HL-60 (cell line): ENCODE measurements around the gene KCNE4.

Experiments
- DNase-seq, 2 experiments: peaks; one replicate each; pipeline ENCODE4 v3.0.0-alpha.2; 2010 to 2020; ENCODE audit warnings: low read depth in 1 of 2, low spot score in 1 of 2
- H3K27ac ChIP-seq: fragments of 250-450 bp; sonication (Bioruptor Pico); replicated peaks from 2 replicates; pipeline ENCODE4 v1.5.1; 2020; ENCODE audit warnings: mild to moderate bottlenecking, moderate library complexity
- H3K27me3 ChIP-seq: fragments of 250-450 bp; sonication (Bioruptor Pico); 2 replicates; pipeline ENCODE4 v1.5.1; 2021; ENCODE audit warnings: mild to moderate bottlenecking, moderate library complexity; ENCODE audit not compliant: insufficient read depth, poor library complexity, severe bottlenecking
- H3K4me3 ChIP-seq: replicated peaks from 2 replicates; pipeline ENCODE4 v1.5.1; 2011; ENCODE audit warnings: mild to moderate bottlenecking, control low read depth, low read length; ENCODE audit not compliant: insufficient read depth
- CTCF ChIP-seq: IDR thresholded peaks from one replicate; pipeline ENCODE4 v1.5.1; 2011; ENCODE audit warnings: low read length, control low read depth, inconsistent platforms; ENCODE audit not compliant: insufficient read depth
- GABPA ChIP-seq: IDR thresholded peaks from 2 replicates; pipeline ENCODE4 v1.6.1; 2012; ENCODE audit warnings: low read depth
- POLR2AphosphoS5 ChIP-seq: IDR thresholded peaks from 2 replicates; pipeline ENCODE4 v1.6.1; 2012; ENCODE audit warnings: low read depth
- REST ChIP-seq: IDR thresholded peaks from 2 replicates; pipeline ENCODE4 v1.6.1; 2012; ENCODE audit warnings: low read depth; ENCODE audit not compliant: insufficient replicate concordance
- SPI1 ChIP-seq: IDR thresholded peaks from 2 replicates; pipeline ENCODE4 v1.6.1; 2012; ENCODE audit warnings: low read depth, mild to moderate bottlenecking, borderline replicate concordance
- long read RNA-seq: library from polyadenylated mRNA; unstranded; transcript quantifications from one replicate; pipeline ENCODE4 v2.0.0, GENCODE V29; 2020

KCNE4 gene
- long read RNA-seq, result 0 reads

GRCh38 chr2:223051693-223052289 is at the start of gene KCNE4:
Gene KCNE4, plus strand, starts transcription at chr2:223052190. Its CDS starts 641 bp downstream, at chr2:223052831.
- Histone ChIP-seq H3K27me3 (no peaks in the 10 kb centered on the region), H3K4me3 (no peak within 1 kb of the TSS), H3K27ac (no peak within 1 kb of the TSS)
- TF ChIP-seq REST (no peak), POLR2AphosphoS5 (no peak), SPI1 (no peak), CTCF (no peak), GABPA (no peak)
- DNase-seq, result no peak

- no peaks in the 10 kb centered on the region for H3K27me3 ChIP-seq
- no peak overlapping the region for H3K4me3 ChIP-seq
- H3K27ac ChIP-seq, result no peak overlapping the region
- TF ChIP-seq POLR2AphosphoS5 (no peak), CTCF (no peak), REST (no peak), SPI1 (no peak), GABPA (no peak)
- no peak for DNase-seq
Measured at GRCh38 chr2:223003191-223003590, 48.8 kb upstream of the KCNE4 start.

- Histone ChIP-seq H3K27ac (no peak overlapping the region), H3K4me3 (no peak overlapping the region), H3K27me3 (no peaks in the 10 kb centered on the region)
- TF ChIP-seq REST (no peak), POLR2AphosphoS5 (no peak), SPI1 (no peak), CTCF (no peak), GABPA (no peak)
- DNase-seq, result no peak
Measured at GRCh38 chr2:223005496-223005895, 46.5 kb upstream of the KCNE4 start.
